Suprapubic skin (tissue), 4 donors: ENCODE results near the gene TTI1. TPM values are rescaled to one million over a fixed set of nuclear protein-coding genes. Genes with fewer than 3 reads are reported as not detected.
"Not testable (repeated sequence)": the region's sequence is repeated elsewhere in the genome, so short reads cannot be mapped to it uniquely, and the experiment has no call there.

Experiments used
- DNase-seq, 2 donors: peaks; one replicate each; pipeline ENCODE4 v3.0.0-alpha.2; 2019; ENCODE audit warnings: low spot score in 2 of 2
- H3K27ac ChIP-seq: fragments of 200-600 bp; sonication (generic); one replicate; pipeline ENCODE4 v1.5.1; 2019
- H3K27me3 ChIP-seq: fragments of 200-600 bp; sonication (generic); one replicate; pipeline ENCODE4 v1.5.1; 2019
- H3K36me3 ChIP-seq: fragments of 200-600 bp; sonication (generic); one replicate; pipeline ENCODE4 v1.5.1; 2019
- H3K4me1 ChIP-seq: fragments of 200-600 bp; sonication (generic); one replicate; pipeline ENCODE4 v1.5.1; 2019
- H3K4me3 ChIP-seq: fragments of 200-600 bp; sonication (generic); one replicate; pipeline ENCODE4 v1.5.1; 2019; ENCODE audit warnings: mild to moderate bottlenecking
- H3K9me3 ChIP-seq: fragments of 200-600 bp; sonication (generic); one replicate; pipeline ENCODE4 v1.5.1; 2019
- EP300 ChIP-seq: sonication (generic); formaldehyde crosslinking; IDR thresholded peaks from one replicate; pipeline ENCODE4 v1.6.1; 2017; ENCODE audit warnings: antibody characterized with exemption
- POLR2A ChIP-seq, 2 donors: fragments of 450-650 bp; IDR thresholded peaks; one replicate each; pipeline ENCODE4 v1.6.1; 2017; ENCODE audit warnings: antibody characterized with exemption in 2 of 2, mild to moderate bottlenecking in 2 of 2, moderate library complexity in 2 of 2
- POLR2AphosphoS5 ChIP-seq, 3 donors: sonication (generic); formaldehyde crosslinking; IDR thresholded peaks; one replicate each; pipeline ENCODE4 v1.6.1; 2017; ENCODE audit warnings: antibody characterized with exemption in 3 of 3
- WGBS: methylation state at CpG from one replicate; pipeline ENCODE4 v1.1.5; 2018; 5-methylcytosine and 5-hydroxymethylcytosine counted together
- total RNA-seq, 4 donors: library from RNA; depleted of rRNA; stranded (reverse); fragments of >200 nt; gene quantifications; one replicate each; pipeline ENCODE4 v1.1.0, GENCODE V29; 2016
- TF ChIP-seq, protein P1 (sequence below), 2 donors: fragments of 200-600 bp in 1 of 2; fragments of 450-650 bp in 1 of 2; sonication (generic) in 1 of 2; IDR thresholded peaks; one replicate each; pipeline ENCODE4 v1.5.1; 2016 to 2019; ENCODE audit warnings: antibody characterized with exemption in 2 of 2, mild to moderate bottlenecking in 1 of 2, moderate library complexity in 1 of 2

Gene TTI1
- total RNA-seq, 4 donors from 2014 or later: 11.2 to 24.7 (median 17.1) TPM

- TF ChIP-seq POLR2A (IDR thresholded peaks at IDR 0.05) (no peak), POLR2AphosphoS5 (IDR thresholded peaks at IDR 0.05) (no peak), EP300 (no peak)
- TF ChIP-seq, protein P1, sequence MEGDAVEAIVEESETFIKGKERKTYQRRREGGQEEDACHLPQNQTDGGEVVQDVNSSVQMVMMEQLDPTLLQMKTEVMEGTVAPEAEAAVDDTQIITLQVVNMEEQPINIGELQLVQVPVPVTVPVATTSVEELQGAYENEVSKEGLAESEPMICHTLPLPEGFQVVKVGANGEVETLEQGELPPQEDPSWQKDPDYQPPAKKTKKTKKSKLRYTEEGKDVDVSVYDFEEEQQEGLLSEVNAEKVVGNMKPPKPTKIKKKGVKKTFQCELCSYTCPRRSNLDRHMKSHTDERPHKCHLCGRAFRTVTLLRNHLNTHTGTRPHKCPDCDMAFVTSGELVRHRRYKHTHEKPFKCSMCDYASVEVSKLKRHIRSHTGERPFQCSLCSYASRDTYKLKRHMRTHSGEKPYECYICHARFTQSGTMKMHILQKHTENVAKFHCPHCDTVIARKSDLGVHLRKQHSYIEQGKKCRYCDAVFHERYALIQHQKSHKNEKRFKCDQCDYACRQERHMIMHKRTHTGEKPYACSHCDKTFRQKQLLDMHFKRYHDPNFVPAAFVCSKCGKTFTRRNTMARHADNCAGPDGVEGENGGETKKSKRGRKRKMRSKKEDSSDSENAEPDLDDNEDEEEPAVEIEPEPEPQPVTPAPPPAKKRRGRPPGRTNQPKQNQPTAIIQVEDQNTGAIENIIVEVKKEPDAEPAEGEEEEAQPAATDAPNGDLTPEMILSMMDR (IDR thresholded peaks at IDR 0.05): no peak
- no peak overlapping the region for H3K27ac ChIP-seq
Observed at GRCh38 chr20:38021087-38021772, 12.0 kb downstream of the TTI1 start.

DNA sequence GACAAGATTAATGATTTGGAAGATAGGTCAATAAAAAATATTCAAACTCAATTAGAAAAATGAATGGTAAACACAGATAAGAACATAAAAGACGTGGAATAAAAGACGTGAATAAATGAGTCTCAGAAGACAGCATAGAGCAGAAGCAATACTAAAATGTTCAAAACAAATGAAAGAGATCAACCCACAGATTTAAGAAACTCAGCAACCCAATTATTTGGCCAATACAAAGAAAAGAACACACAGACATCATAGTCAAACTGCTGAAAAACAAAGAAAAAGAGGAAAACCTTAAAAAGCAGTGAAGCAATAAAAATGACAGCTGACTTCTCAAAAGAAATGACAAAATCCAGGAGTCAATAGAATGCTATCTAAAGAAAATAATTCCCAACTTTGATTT lies 14.9 kb downstream of the TTI1 start:
- H3K4me1 ChIP-seq: no peaks in the 10 kb centered on the region
- no peak for DNase-seq
- peaks cover 28% of the 10 kb centered on the region for H3K36me3 ChIP-seq
- whole genome bisulfite sequencing: 99% methylated on average over 2 of the region's 2 CpGs
- H3K27ac ChIP-seq: no peak overlapping the region
- H3K4me3 ChIP-seq: no peak overlapping the region
- TF ChIP-seq, protein P1 (IDR thresholded peaks at IDR 0.05): no peak
- TF ChIP-seq EP300 (no peak), POLR2A (IDR thresholded peaks at IDR 0.05) (no peak)
- no peaks in the 10 kb centered on the region for H3K9me3 ChIP-seq
- H3K27me3 ChIP-seq: no peaks in the 10 kb centered on the region

More at GRCh38 chr20:38021087-38021772, 12.0 kb downstream of the TTI1 start:
- Histone ChIP-seq H3K27me3 (no peaks in the 10 kb centered on the region), H3K4me3 (no peak overlapping the region), H3K36me3 (peaks cover 19% of the 10 kb centered on the region), H3K4me1 (no peaks in the 10 kb centered on the region), H3K9me3 (no peaks in the 10 kb centered on the region)
- 85% methylated on average over 2 of the region's 2 CpGs for WGBS
- no peak for DNase-seq

DNA sequence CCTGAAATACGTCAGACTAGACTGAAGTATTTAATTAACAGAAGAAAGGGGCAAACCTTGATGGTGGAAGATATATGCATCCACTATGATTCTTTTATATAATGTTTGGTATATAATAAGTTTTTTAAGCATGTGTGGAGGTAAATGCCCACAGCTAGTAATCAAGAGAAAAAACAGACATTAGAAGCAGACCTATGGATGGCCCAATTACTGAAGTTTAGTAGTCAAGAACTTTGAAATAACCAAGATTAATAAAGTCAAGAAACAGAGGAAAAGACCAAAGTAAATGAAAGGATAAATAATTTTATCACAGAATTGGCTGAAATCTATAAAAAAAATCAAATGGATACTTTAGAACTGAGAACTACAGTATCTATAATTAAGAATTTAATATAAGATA lies 15.3 kb downstream of the TTI1 start:
- 100% methylated on average over 1 of the region's 1 CpG for WGBS
- TF ChIP-seq EP300 (no peak), POLR2AphosphoS5 (IDR thresholded peaks at IDR 0.05) (no peak), POLR2A (IDR thresholded peaks at IDR 0.05) (no peak)
- TF ChIP-seq, protein P1 (IDR thresholded peaks at IDR 0.05): no peak
- peaks cover 32% of the 10 kb centered on the region for H3K36me3 ChIP-seq
- H3K9me3 ChIP-seq: no peaks in the 10 kb centered on the region
- no peak overlapping the region for H3K4me3 ChIP-seq
- H3K27me3 ChIP-seq: no peaks in the 10 kb centered on the region
- no peak overlapping the region for H3K27ac ChIP-seq
- H3K4me1 ChIP-seq: no peaks in the 10 kb centered on the region
- no peak for DNase-seq

DNA sequence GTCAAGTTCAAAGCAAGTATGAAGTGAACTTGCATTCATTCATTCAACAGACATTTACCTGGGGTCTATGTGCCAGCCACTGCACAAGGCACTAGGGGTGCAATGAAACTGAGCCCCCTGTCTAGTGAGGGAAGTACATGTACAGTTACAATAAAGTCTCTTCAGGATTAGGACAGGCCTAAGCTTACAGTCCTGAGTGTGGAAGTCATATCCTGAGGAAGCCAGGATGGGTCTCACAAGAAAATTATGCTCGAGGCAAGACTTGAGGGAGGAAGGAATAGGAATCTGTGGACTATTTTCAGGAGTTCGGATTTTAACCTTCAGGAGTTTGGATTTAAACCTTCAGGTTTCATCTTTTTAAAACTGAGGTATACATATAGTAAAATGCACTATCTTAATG lies 19.4 kb downstream of the TTI1 start:
- no peak for TF ChIP-seq POLR2AphosphoS5 (IDR thresholded peaks at IDR 0.05)
- peaks cover 57% of the 10 kb centered on the region for H3K36me3 ChIP-seq
- H3K4me1 ChIP-seq: no peaks in the 10 kb centered on the region
- 83% methylated on average over 2 of the region's 2 CpGs for WGBS
- no peak overlapping the region for H3K27ac ChIP-seq
- no peaks in the 10 kb centered on the region for H3K9me3 ChIP-seq
- no peak overlapping the region for H3K4me3 ChIP-seq
- DNase-seq: no peak
- no peaks in the 10 kb centered on the region for H3K27me3 ChIP-seq

DNA sequence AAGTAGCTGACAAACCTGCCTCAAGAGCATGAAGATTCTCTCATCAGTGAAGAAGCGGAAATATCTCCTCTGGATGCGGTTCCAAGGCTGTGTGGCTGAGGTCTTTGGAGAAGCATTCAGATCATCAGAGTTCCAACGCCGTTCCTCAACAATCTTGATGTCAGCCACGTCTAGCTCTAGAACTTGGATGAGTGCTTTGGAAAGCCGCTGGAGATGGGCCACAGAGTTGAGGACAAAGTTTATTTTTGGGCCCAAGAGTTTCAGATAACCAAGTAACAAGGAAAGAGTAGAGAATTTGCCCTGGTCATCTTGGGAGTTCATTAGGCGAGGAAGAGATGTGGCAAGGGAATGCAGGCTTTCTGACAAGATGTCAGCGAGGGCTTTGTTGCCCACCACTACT lies 20.9 kb downstream of the TTI1 start:
- no peak for DNase-seq
- H3K36me3 ChIP-seq: peaks cover 45% of the 10 kb centered on the region
- no peaks in the 10 kb centered on the region for H3K27me3 ChIP-seq
- no peaks in the 10 kb centered on the region for H3K4me1 ChIP-seq
- WGBS: 97% methylated on average over 8 of the region's 8 CpGs
- H3K4me3 ChIP-seq: no peak overlapping the region
- TF ChIP-seq, protein P1 (IDR thresholded peaks at IDR 0.05): no peak
- TF ChIP-seq POLR2A (IDR thresholded peaks at IDR 0.05) (no peak), POLR2AphosphoS5 (IDR thresholded peaks at IDR 0.05) (no peak)
- H3K27ac ChIP-seq: no peak overlapping the region
- H3K9me3 ChIP-seq: no peaks in the 10 kb centered on the region

GRCh38 chr20:38011696-38012095 lies 21.6 kb downstream of the TTI1 start:
- H3K4me1 ChIP-seq: no peaks in the 10 kb centered on the region
- TF ChIP-seq POLR2A (IDR thresholded peaks at IDR 0.05) (no peak), POLR2AphosphoS5 (IDR thresholded peaks at IDR 0.05) (no peak), EP300 (no peak)
- TF ChIP-seq, protein P1 (IDR thresholded peaks at IDR 0.05): no peak
- H3K27me3 ChIP-seq: no peaks in the 10 kb centered on the region
- H3K9me3 ChIP-seq: no peaks in the 10 kb centered on the region
- H3K4me3 ChIP-seq: no peak overlapping the region
- 86% methylated on average over 4 of the region's 5 CpGs for WGBS
- no peak overlapping the region for H3K27ac ChIP-seq
- DNase-seq: no peak
- H3K36me3 ChIP-seq: peaks cover 39% of the 10 kb centered on the region

DNA sequence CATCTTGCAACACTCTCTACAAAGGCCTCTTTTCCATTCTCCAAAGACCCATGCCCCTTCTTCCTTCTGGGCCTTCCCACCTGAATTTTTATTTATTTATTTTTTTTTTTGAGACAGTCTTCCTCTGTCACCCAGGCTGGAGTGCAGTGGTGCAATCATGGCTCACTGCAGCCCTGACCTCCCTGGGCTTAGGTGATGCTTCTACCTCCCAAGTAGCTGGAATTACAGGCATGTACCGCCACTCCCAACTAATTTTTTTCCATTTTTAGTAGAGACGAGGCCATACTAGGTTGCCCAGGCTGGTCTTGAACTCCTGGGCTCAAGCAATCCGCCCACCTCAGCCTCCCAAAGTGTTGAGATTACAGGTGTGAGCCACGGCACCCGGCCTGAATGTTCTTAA lies 23.8 kb downstream of the TTI1 start:
- H3K27me3 ChIP-seq, DNase-seq, H3K4me3 ChIP-seq, H3K9me3 ChIP-seq, H3K4me1 ChIP-seq, H3K27ac ChIP-seq: not testable (repeated sequence)
- H3K36me3 ChIP-seq: peaks cover 42% of the 10 kb centered on the region
- 96% methylated on average over 5 of the region's 5 CpGs for WGBS
